Ectodermal cell (in vitro differentiated cells): ENCODE results near the gene KDM3B.
A peak's percentile ranks its signal among the peaks of the same experiment; 100 is the strongest.
"Not testable (repeated sequence)": the region's sequence is repeated elsewhere in the genome, so short reads cannot be mapped to it uniquely, and the experiment has no call there.

Experiments
- H3K27ac ChIP-seq: 2 replicates; pipeline ENCODE4 v1.7.0; 2013; ENCODE audit warnings: mild to moderate bottlenecking, low read depth, low read length; ENCODE audit not compliant: insufficient read depth, poor library complexity, severe bottlenecking
- H3K27me3 ChIP-seq: 2 replicates; pipeline ENCODE4 v1.7.0; 2013; ENCODE audit warnings: mild to moderate bottlenecking, low read length; ENCODE audit not compliant: insufficient read depth, control insufficient read depth, poor library complexity, severe bottlenecking
- H3K36me3 ChIP-seq: one replicate; pipeline ENCODE4 v1.7.0; 2013; ENCODE audit warnings: low read length; ENCODE audit not compliant: control insufficient read depth, insufficient read depth
- H3K4me1 ChIP-seq: one replicate; pipeline ENCODE4 v1.7.0; 2013; ENCODE audit warnings: low read length; ENCODE audit not compliant: control insufficient read depth, insufficient read depth
- H3K4me3 ChIP-seq: 2 replicates; pipeline ENCODE4 v1.7.0; 2013; ENCODE audit warnings: low read depth, low read length, control low read depth; ENCODE audit not compliant: insufficient read depth
- H3K9me3 ChIP-seq: 2 replicates; pipeline ENCODE4 v1.7.0; 2013; ENCODE audit warnings: mild to moderate bottlenecking, low read length, moderate library complexity; ENCODE audit not compliant: control insufficient read depth
- WGBS, 2 experiments: methylation state at CpG; one replicate each; pipeline ENCODE4 v1.1.7; 2013; ENCODE audit warnings: missing lambda C conversion rate in 2 of 2; 5-methylcytosine and 5-hydroxymethylcytosine counted together

The KDM3B gene

GRCh38 chr5:138386290-138386689 lies 33.8 kb downstream of the KDM3B start:
- no peak overlapping the region for H3K27ac ChIP-seq
- WGBS, 2 experiments = 94% methylated on average over 10 of the region's 10 CpGs
- peaks cover 3% of the 10 kb centered on the region for H3K4me1 ChIP-seq
- H3K36me3 ChIP-seq = peaks cover 40% of the 10 kb centered on the region
- no peak overlapping the region for H3K4me3 ChIP-seq
- no peaks in the 10 kb centered on the region for H3K27me3 ChIP-seq
- no peaks in the 10 kb centered on the region for H3K9me3 ChIP-seq

- WGBS, 2 experiments = no CpG with 5 or more reads among the region's 3 CpGs
- Histone ChIP-seq H3K27me3 (no peaks in the 10 kb centered on the region), H3K4me1 (peaks cover 14% of the 10 kb centered on the region), H3K27ac (no peak overlapping the region), H3K9me3 (no peaks in the 10 kb centered on the region), H3K4me3 (no peak overlapping the region), H3K36me3 (peaks cover 41% of the 10 kb centered on the region)
These were observed 36.8 kb downstream of the KDM3B start for GRCh38 chr5:138389332-138389731.

GRCh38 chr5:138389911-138390310 lies 37.4 kb downstream of the KDM3B start:
- not testable (repeated sequence) for H3K27me3 ChIP-seq, H3K9me3 ChIP-seq, H3K27ac ChIP-seq, H3K4me3 ChIP-seq
- Histone ChIP-seq H3K36me3 (peaks cover 41% of the 10 kb centered on the region), H3K4me1 (peaks cover 14% of the 10 kb centered on the region)
- WGBS, 2 experiments = 91 to 97% methylated on average over 10 of the region's 10 CpGs

- H3K27me3 ChIP-seq = no peaks in the 10 kb centered on the region
- H3K9me3 ChIP-seq = no peaks in the 10 kb centered on the region
- peaks cover 33% of the 10 kb centered on the region for H3K36me3 ChIP-seq
- peaks cover 14% of the 10 kb centered on the region for H3K4me1 ChIP-seq
- no peak overlapping the region for H3K4me3 ChIP-seq
- peak overlapping the region; percentile 32 for H3K27ac ChIP-seq
- 75 to 86% methylated on average over 9 of the region's 9 CpGs for WGBS, 2 experiments
These were observed 39.4 kb downstream of the KDM3B start for GRCh38 chr5:138391859-138392386.

- no peak overlapping the region for H3K4me3 ChIP-seq
- no peaks in the 10 kb centered on the region for H3K4me1 ChIP-seq
- no peaks in the 10 kb centered on the region for H3K9me3 ChIP-seq
- no peak overlapping the region for H3K27ac ChIP-seq
- H3K27me3 ChIP-seq = no peaks in the 10 kb centered on the region
- peaks cover 44% of the 10 kb centered on the region for H3K36me3 ChIP-seq
These were observed 50.2 kb downstream of the KDM3B start for GRCh38 chr5:138402640-138403039.

GRCh38 chr5:138408023-138408422 lies 55.5 kb downstream of the KDM3B start:
- no peak overlapping the region for H3K27ac ChIP-seq
- H3K36me3 ChIP-seq = peaks cover 27% of the 10 kb centered on the region
- 94 to 95% methylated on average over 5 of the region's 5 CpGs for whole genome bisulfite sequencing, 2 experiments

GRCh38 chr5:138410996-138411640 lies 58.6 kb downstream of the KDM3B start:
- H3K27me3 ChIP-seq, H3K4me1 ChIP-seq, H3K4me3 ChIP-seq, H3K9me3 ChIP-seq, H3K27ac ChIP-seq: not testable (repeated sequence)
- peaks cover 41% of the 10 kb centered on the region for H3K36me3 ChIP-seq
- WGBS, 2 experiments = 86 to 91% methylated on average over 12 to 13 of the region's 14 CpGs

More at GRCh38 chr5:138408023-138408422, 55.5 kb downstream of the KDM3B start:
- no peak overlapping the region for H3K4me3 ChIP-seq
- no peaks in the 10 kb centered on the region for H3K27me3 ChIP-seq
- H3K9me3 ChIP-seq = no peaks in the 10 kb centered on the region
- H3K4me1 ChIP-seq = no peaks in the 10 kb centered on the region

GRCh38 chr5:138418444-138418843 lies 66.0 kb downstream of the KDM3B start:
- H3K9me3 ChIP-seq = no peaks in the 10 kb centered on the region
- peaks cover 71% of the 10 kb centered on the region for H3K36me3 ChIP-seq

GRCh38 chr5:138425079-138425478 lies 72.6 kb downstream of the KDM3B start:
- no peaks in the 10 kb centered on the region for H3K27me3 ChIP-seq
- no peak overlapping the region for H3K4me3 ChIP-seq
- no peak overlapping the region for H3K27ac ChIP-seq
- no peaks in the 10 kb centered on the region for H3K9me3 ChIP-seq
- H3K36me3 ChIP-seq = peaks cover 69% of the 10 kb centered on the region
- no peaks in the 10 kb centered on the region for H3K4me1 ChIP-seq
- 89 to 94% methylated on average over 1 of the region's 1 CpG for WGBS, 2 experiments

More at GRCh38 chr5:138418444-138418843, 66.0 kb downstream of the KDM3B start:
- Histone ChIP-seq H3K27me3 (no peaks in the 10 kb centered on the region), H3K4me3 (no peak overlapping the region), H3K27ac (no peak overlapping the region), H3K4me1 (no peaks in the 10 kb centered on the region)
- WGBS, 2 experiments = 94 to 97% methylated on average over 1 to 2 of the region's 2 CpGs

- H3K27me3 ChIP-seq = no peaks in the 10 kb centered on the region
- peaks cover 43% of the 10 kb centered on the region for H3K36me3 ChIP-seq
- peaks cover 27% of the 10 kb centered on the region for H3K4me1 ChIP-seq
- WGBS, 2 experiments = 94 to 95% methylated on average over 5 of the region's 5 CpGs
- H3K4me3 ChIP-seq = no peak overlapping the region
- no peak overlapping the region for H3K27ac ChIP-seq
- no peaks in the 10 kb centered on the region for H3K9me3 ChIP-seq
These were observed 83.5 kb downstream of the KDM3B start for GRCh38 chr5:138435943-138436342.
